Caco-2 (cell line): ENCODE measurements around the gene TP53TG5. TPM values are rescaled to one million over a fixed set of nuclear protein-coding genes. Genes with fewer than 3 reads are reported as not detected.

Experiments
- BruUV-seq: library from RNA; stranded (reverse); fragments of 400-500 nt; replicated peaks from 2 replicates; lab custom pipeline; 2021; lab: Mats Ljungman, UMichigan
- CTCF ChIA-PET: fragments of 300-600 bp; sonication (Branson Sonifier 250); formaldehyde crosslinking; loops from one replicate; lab custom pipeline; 2022; ENCODE audit warnings: antibody characterized with exemption; lab: Charles Lee
- POLR2A ChIA-PET: fragments of 300-600 bp; sonication (Branson Sonifier 250); formaldehyde crosslinking; loops from one replicate; lab custom pipeline; 2022; ENCODE audit warnings: antibody characterized with exemption; lab: Charles Lee
- DNase-seq, 2 experiments: peaks; one replicate each; pipeline versions ENCODE4 v3.0.0 to v3.0.0-alpha.2; 2020 to 2022
- H3K27me3 ChIP-seq: replicated peaks from 2 replicates; pipeline ENCODE4 v1.6.0; 2011; ENCODE audit warnings: low read length; ENCODE audit not compliant: control insufficient read depth, insufficient read depth
- H3K36me3 ChIP-seq: 2 replicates; pipeline ENCODE4 v1.5.1; 2011; ENCODE audit warnings: low read length; ENCODE audit not compliant: control insufficient read depth, insufficient read depth
- H3K4me1 ChIP-seq: fragments of 250-450 bp; sonication (Bioruptor Pico); 2 replicates; pipeline ENCODE4 v1.5.1; 2020; ENCODE audit warnings: mild to moderate bottlenecking
- H3K4me3 ChIP-seq: 2 replicates; pipeline ENCODE4 v1.5.1; 2011; ENCODE audit warnings: low read depth, mild to moderate bottlenecking, control low read depth, low read length
- H3K9me3 ChIP-seq: fragments of 250-450 bp; sonication (Bioruptor Pico); 2 replicates; pipeline ENCODE4 v1.5.1; 2020; ENCODE audit warnings: mild to moderate bottlenecking, moderate library complexity
- H3K27ac Mint-ChIP-seq: one replicate; pipeline ENCODE4 v1.8.0; 2022; ENCODE audit warnings: mixed read lengths; ENCODE audit not compliant: unreplicated experiment
- H3K27me3 Mint-ChIP-seq: one replicate; pipeline ENCODE4 v1.8.0; 2022; ENCODE audit warnings: mixed read lengths; ENCODE audit not compliant: insufficient read depth, unreplicated experiment
- H3K36me3 Mint-ChIP-seq: one replicate; pipeline ENCODE4 v1.8.0; 2022; ENCODE audit warnings: mild to moderate bottlenecking, mixed read lengths; ENCODE audit not compliant: insufficient read depth, unreplicated experiment
- H3K4me1 Mint-ChIP-seq: one replicate; pipeline ENCODE4 v1.8.0; 2022; ENCODE audit warnings: low read depth, mixed read lengths; ENCODE audit not compliant: unreplicated experiment
- H3K4me3 Mint-ChIP-seq: one replicate; pipeline ENCODE4 v1.8.0; 2022; ENCODE audit warnings: mild to moderate bottlenecking, moderate library complexity, mixed read lengths; ENCODE audit not compliant: unreplicated experiment
- H3K9me3 Mint-ChIP-seq: one replicate; pipeline ENCODE4 v1.8.0; 2022; ENCODE audit warnings: mixed read lengths; ENCODE audit not compliant: unreplicated experiment
- intact Hi-C: fragments of 100-400 bp; cut with micrococcal nuclease; formaldehyde crosslinking; loops from one replicate; pipeline ENCODE4 v1.10.0; 2022; ENCODE audit not compliant: unreplicated experiment
- total RNA-seq: library from RNA; stranded (reverse); gene quantifications from 2 replicates; pipeline ENCODE4 v1.2.3, GENCODE V29; 2022
- TF ChIP-seq, protein P1 (sequence below), 2 experiments: fragments of 200-600 bp in 1 of 2; IDR thresholded peaks; 1 replicate in 1 of 2; 2 replicates in 1 of 2; pipeline versions ENCODE4 v1.5.1 to v1.8.0; 2011 to 2022; ENCODE audit warnings: antibody characterized with exemption in 1 of 2, control low read depth in 1 of 2, inconsistent platforms in 1 of 2, low read depth in 1 of 2, low read length in 1 of 2, mild to moderate bottlenecking in 1 of 2, moderate library complexity in 1 of 2; ENCODE audit not compliant: insufficient read depth in 1 of 2, severe bottlenecking in 1 of 2, unreplicated experiment in 1 of 2

Gene TP53TG5
- total RNA-seq, 1 experiment from 2014 or later, result not detected

DNA sequence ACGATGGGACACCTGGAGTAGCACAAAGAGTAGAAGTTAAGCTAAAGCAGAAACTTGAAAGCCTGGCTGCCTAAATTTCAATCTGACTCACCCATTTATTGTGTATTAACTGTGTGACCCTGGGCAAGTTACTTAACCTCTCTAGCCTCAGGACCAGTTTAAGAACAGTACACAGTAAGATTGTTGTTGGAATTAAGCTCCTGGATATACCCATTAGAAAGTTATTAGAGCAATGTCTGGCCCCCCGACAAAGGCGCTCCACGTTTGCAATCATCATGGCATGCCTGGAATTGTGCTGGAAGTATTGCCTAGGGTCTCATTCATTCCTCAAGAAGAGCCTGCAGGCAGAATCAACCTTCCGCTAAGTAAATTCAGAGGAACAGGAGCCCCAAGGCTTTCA is 31.3 kb downstream of the TP53TG5 start:
- BruUV-seq, result no TSS peak
- Mint-ChIP-seq H3K27me3 (no peaks in the 10 kb centered on the region), H3K4me3 (peak overlapping the region; percentile 97), H3K4me1 (peaks cover 60% of the 10 kb centered on the region), H3K36me3 (peaks cover 70% of the 10 kb centered on the region), H3K9me3 (no peaks in the 10 kb centered on the region), H3K27ac (peak overlapping the region; percentile 77)
- H3K9me3 ChIP-seq, result no peaks in the 10 kb centered on the region
- H3K4me3 ChIP-seq, result peak overlapping the region; percentile 88
- H3K4me1 ChIP-seq, result peaks cover 58% of the 10 kb centered on the region
- H3K36me3 ChIP-seq, result no peaks in the 10 kb centered on the region
- ChIA-PET POLR2A (interaction anchor here (0.6 to 9.0 kb wide), 5 partner anchors 10 to 90 kb away, joined by 4 to 229 read pairs (median 8); partner anchors contain the start of gene SYS1), CTCF (interaction anchor here (1.0 to 3.7 kb wide), 8 partner anchors 13 to 424 kb away, joined by 4 to 35 read pairs (median 8); partner anchors contain the start of genes PIGT and SYS1)
- intact Hi-C loops, result no loop called here
- no peak for DNase-seq
- TF ChIP-seq, protein P1, sequence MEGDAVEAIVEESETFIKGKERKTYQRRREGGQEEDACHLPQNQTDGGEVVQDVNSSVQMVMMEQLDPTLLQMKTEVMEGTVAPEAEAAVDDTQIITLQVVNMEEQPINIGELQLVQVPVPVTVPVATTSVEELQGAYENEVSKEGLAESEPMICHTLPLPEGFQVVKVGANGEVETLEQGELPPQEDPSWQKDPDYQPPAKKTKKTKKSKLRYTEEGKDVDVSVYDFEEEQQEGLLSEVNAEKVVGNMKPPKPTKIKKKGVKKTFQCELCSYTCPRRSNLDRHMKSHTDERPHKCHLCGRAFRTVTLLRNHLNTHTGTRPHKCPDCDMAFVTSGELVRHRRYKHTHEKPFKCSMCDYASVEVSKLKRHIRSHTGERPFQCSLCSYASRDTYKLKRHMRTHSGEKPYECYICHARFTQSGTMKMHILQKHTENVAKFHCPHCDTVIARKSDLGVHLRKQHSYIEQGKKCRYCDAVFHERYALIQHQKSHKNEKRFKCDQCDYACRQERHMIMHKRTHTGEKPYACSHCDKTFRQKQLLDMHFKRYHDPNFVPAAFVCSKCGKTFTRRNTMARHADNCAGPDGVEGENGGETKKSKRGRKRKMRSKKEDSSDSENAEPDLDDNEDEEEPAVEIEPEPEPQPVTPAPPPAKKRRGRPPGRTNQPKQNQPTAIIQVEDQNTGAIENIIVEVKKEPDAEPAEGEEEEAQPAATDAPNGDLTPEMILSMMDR (IDR thresholded peaks at IDR 0.05; ENCODE audit: insufficient read depth in 1 of 2, low read depth in 1 of 2, low read length in 1 of 2, severe bottlenecking in 1 of 2, unreplicated experiment in 1 of 2), result no peak
- H3K27me3 ChIP-seq, result no peaks in the 10 kb centered on the region

DNA sequence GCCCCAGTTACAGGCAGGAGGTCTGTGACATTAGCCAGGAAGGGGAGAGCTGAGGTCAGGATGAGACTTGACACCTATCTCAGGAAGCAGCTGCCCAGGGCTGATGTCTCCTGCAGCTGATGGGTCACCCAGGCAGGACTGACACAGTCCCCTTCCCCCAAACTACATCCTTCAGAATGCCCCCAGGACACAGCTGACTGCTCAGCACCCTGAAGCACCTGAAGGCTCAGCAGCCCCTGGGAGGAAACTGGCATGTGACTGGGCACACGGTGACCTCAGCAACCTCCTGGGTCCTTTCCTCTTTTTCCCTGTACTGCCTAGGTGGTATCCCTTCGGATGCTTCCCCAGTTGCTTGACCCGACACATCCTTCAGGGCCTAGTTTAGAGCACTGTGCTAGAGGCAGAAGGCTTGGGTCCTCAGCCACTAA is 31.8 kb downstream of the TP53TG5 start:
- POLR2A ChIA-PET, result interaction anchor here (2.4 to 9.0 kb wide), 4 partner anchors 9 to 91 kb away, joined by 7 to 229 read pairs (median 14); partner anchors contain the start of gene SYS1
- intact Hi-C loops, result no loop called here
- Mint-ChIP-seq H3K9me3 (no peaks in the 10 kb centered on the region), H3K4me3 (peak overlapping the region; percentile 97), H3K27me3 (no peaks in the 10 kb centered on the region), H3K36me3 (peaks cover 76% of the 10 kb centered on the region), H3K4me1 (peaks cover 62% of the 10 kb centered on the region), H3K27ac (peak overlapping the region; percentile 77)
- DNase-seq, result no peak
- Histone ChIP-seq H3K36me3 (0 out of 2 replicates have a peak, but pooled peaks cover 2% of the 10 kb centered on the region), H3K9me3 (no peaks in the 10 kb centered on the region), H3K4me3 (peak overlapping the region; percentile 88), H3K27me3 (no peaks in the 10 kb centered on the region), H3K4me1 (peaks cover 64% of the 10 kb centered on the region)
- TF ChIP-seq, protein P1 (IDR thresholded peaks at IDR 0.05; ENCODE audit: insufficient read depth in 1 of 2, low read depth in 1 of 2, low read length in 1 of 2, severe bottlenecking in 1 of 2, unreplicated experiment in 1 of 2), result no peak
- no TSS peak for BruUV-seq
- CTCF ChIA-PET, result interaction anchor here (0.7 to 3.7 kb wide), 6 partner anchors 13 to 425 kb away, joined by 3 to 35 read pairs (median 6); partner anchors contain the start of genes PIGT and SYS1

DNA sequence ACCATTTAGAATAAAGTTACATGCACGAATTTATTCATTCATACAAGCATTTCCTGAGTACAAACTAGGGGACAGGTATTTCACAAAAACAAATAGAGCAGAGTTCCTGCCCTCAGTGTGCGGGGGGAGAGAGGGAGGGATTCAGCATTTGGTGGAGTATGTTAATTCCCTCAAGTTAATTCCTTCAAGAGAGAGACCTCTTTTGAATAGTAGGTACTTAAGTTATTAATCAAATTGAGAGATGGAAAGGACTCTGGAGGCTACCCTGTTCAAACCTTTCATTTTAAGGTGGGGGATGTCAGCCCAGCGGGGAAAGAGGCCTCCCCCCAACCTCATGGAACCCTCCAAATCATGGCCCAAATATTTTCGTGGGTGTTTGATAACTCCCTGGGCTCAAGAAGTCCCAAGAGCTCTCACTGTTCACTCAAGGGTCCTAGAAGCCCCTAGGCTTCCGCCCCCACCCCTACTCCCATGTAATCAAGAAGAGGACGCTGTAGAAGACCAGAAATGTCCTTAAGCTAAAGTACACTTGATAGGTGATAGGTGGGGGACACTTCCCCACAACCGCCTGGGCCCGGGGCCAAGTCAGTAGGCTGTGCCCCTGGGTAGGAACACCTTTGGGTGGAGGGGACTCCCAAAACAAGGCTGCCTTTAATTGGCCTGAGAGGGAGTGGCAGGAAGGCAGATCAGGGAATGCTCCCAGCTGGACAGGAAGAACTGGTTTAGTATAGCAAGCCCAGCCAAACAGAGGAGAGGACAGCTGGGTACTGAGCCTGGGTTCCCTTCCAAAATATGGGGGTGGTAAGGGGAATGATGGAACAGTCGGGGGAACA is 32.8 kb downstream of the TP53TG5 start:
- POLR2A ChIA-PET, result interaction anchor here (0.6 to 9.0 kb wide), 5 partner anchors 10 to 61 kb away, joined by 4 to 229 read pairs (median 6); partner anchors contain the start of gene SYS1
- DNase-seq, result peak; percentile 74
- Histone ChIP-seq H3K36me3 (peaks cover 5% of the 10 kb centered on the region), H3K27me3 (no peaks in the 10 kb centered on the region), H3K9me3 (no peaks in the 10 kb centered on the region), H3K4me1 (peaks cover 74% of the 10 kb centered on the region), H3K4me3 (peak overlapping the region; percentile 88)
- intact Hi-C loops, result no loop called here
- Mint-ChIP-seq H3K9me3 (no peaks in the 10 kb centered on the region), H3K27me3 (no peaks in the 10 kb centered on the region), H3K27ac (peak overlapping the region; percentile 77), H3K36me3 (peaks cover 86% of the 10 kb centered on the region), H3K4me1 (peaks cover 71% of the 10 kb centered on the region), H3K4me3 (peak overlapping the region; percentile 97)
- CTCF ChIA-PET, result interaction anchor here (0.6 to 4.4 kb wide), 7 partner anchors 18 to 426 kb away, joined by 3 to 44 read pairs (median 4); partner anchors contain the start of gene SYS1
- TF ChIP-seq, protein P1 (IDR thresholded peaks at IDR 0.05; ENCODE audit: insufficient read depth in 1 of 2, low read depth in 1 of 2, low read length in 1 of 2, severe bottlenecking in 1 of 2, unreplicated experiment in 1 of 2), result no peak
- no TSS peak for BruUV-seq
